Liver (tissue), 9 donors: ENCODE data around the gene MVP. TPM values are rescaled to one million over a fixed set of nuclear protein-coding genes. Genes with fewer than 3 reads are reported as not detected.
"Not testable (repeated sequence)": the region's sequence is repeated elsewhere in the genome, so short reads cannot be mapped to it uniquely, and the experiment has no call there.

Experiments used
- DNase-seq: peaks from one replicate; pipeline ENCODE4 v3.0.0-alpha.2; 2017; ENCODE audit warnings: low spot score
- H3K27ac ChIP-seq, 2 donors: one replicate each; pipeline ENCODE4 v1.7.0; 2013; ENCODE audit warnings: inconsistent platforms in 2 of 2, low read length in 2 of 2, control low read depth in 1 of 2, low read depth in 1 of 2, mild to moderate bottlenecking in 1 of 2
- H3K27me3 ChIP-seq, 4 donors: one replicate each; pipeline versions ENCODE4 v1.6.1 to v1.7.0; 2013; ENCODE audit warnings: low read length in 3 of 4, inconsistent platforms in 1 of 4, mild to moderate bottlenecking in 1 of 4, moderate library complexity in 1 of 4; ENCODE audit not compliant: control insufficient read depth in 4 of 4, insufficient read depth in 4 of 4
- H3K36me3 ChIP-seq, 4 donors: one replicate each; pipeline versions ENCODE4 v1.6.1 to v1.7.0; 2013; ENCODE audit warnings: low read length in 3 of 4, mild to moderate bottlenecking in 3 of 4, low read depth in 1 of 4, moderate library complexity in 1 of 4; ENCODE audit not compliant: control insufficient read depth in 4 of 4, insufficient read depth in 3 of 4
- H3K4me1 ChIP-seq, 4 donors: one replicate each; pipeline versions ENCODE4 v1.6.1 to v1.7.0; 2013; ENCODE audit warnings: low read length in 3 of 4, mild to moderate bottlenecking in 3 of 4, moderate library complexity in 1 of 4; ENCODE audit not compliant: control insufficient read depth in 4 of 4, insufficient read depth in 4 of 4
- H3K4me3 ChIP-seq, 3 donors: one replicate each; pipeline versions ENCODE4 v1.6.1 to v1.7.0; 2013; ENCODE audit warnings: low read length in 3 of 3, control low read depth in 1 of 3, low read depth in 1 of 3, mild to moderate bottlenecking in 1 of 3
- H3K9ac ChIP-seq, 2 donors: one replicate each; pipeline ENCODE4 v1.7.0; 2013; ENCODE audit warnings: low read length in 2 of 2, mild to moderate bottlenecking in 2 of 2, moderate library complexity in 2 of 2, control low read depth in 1 of 2, low read depth in 1 of 2
- H3K9me3 ChIP-seq, 4 donors: one replicate each; pipeline versions ENCODE4 v1.6.1 to v1.7.0; 2013; ENCODE audit warnings: low read length in 3 of 4; ENCODE audit not compliant: control insufficient read depth in 4 of 4
- EGR1 ChIP-seq, 2 donors: IDR thresholded peaks; 2 replicates each; pipeline ENCODE4 v1.6.1; 2016 to 2018; ENCODE audit warnings: antibody characterized with exemption in 2 of 2, low read depth in 2 of 2
- FOXA2 ChIP-seq: IDR thresholded peaks from 2 replicates; pipeline ENCODE4 v1.6.1; 2016; ENCODE audit warnings: antibody characterized with exemption
- NR2F2 ChIP-seq: IDR thresholded peaks from 2 replicates; pipeline ENCODE4 v1.6.1; 2016; ENCODE audit warnings: antibody characterized with exemption
- TAF1 ChIP-seq: conservative IDR thresholded peaks from 2 replicates; pipeline ENCODE4 v1.6.1; 2016; ENCODE audit warnings: antibody characterized with exemption, mild to moderate bottlenecking
- WGBS: extraction: QIAGEN DNeasy Blood & Tissue Kit; methylation state at CpG from one replicate; pipeline ENCODE4 v1.1.7; 2013; 5-methylcytosine and 5-hydroxymethylcytosine counted together
- polyA plus RNA-seq, 2 donors: library from polyadenylated mRNA; stranded (reverse) in 1 of 2; unstranded in 1 of 2; fragments of 200-250 nt in 1 of 2; fragments of >200 nt in 1 of 2; fragmentation: Nextera tagmentation in 1 of 2; extraction: Ambion mirVana in 1 of 2; gene quantifications; one replicate each; pipeline versions ENCODE4 v1.2.1 to v1.2.3, GENCODE V29; 2013 to 2015
- total RNA-seq, 2 donors: library from RNA; depleted of rRNA; stranded (reverse); fragments of >200 nt; gene quantifications; one replicate each; pipeline ENCODE4 v1.2.3, GENCODE V29; 2014
- TF ChIP-seq, protein P1 (sequence below): IDR thresholded peaks from 2 replicates; pipeline ENCODE4 v1.6.1; 2016; ENCODE audit warnings: antibody characterized with exemption
- TF ChIP-seq, protein P2 (sequence below): IDR thresholded peaks from 2 replicates; pipeline ENCODE4 v1.6.1; 2016; ENCODE audit warnings: antibody characterized with exemption, mild to moderate bottlenecking
- TF ChIP-seq, protein P3 (sequence below): fragments of 150-350 bp; IDR thresholded peaks from 2 replicates; pipeline ENCODE4 v1.5.1; 2017; ENCODE audit warnings: improper control_type of control experiment, low read depth, low read length; ENCODE audit not compliant: missing input control
- donor health status: healthy.
- donor health status: healthy.
- donor health status: healthy.
- donor health status: healthy.
- donor health status: healthy.

Gene MVP
- total and polyA plus RNA-seq, 4 donors = 30.7 to 78.4 (median 50.7) TPM

DNA sequence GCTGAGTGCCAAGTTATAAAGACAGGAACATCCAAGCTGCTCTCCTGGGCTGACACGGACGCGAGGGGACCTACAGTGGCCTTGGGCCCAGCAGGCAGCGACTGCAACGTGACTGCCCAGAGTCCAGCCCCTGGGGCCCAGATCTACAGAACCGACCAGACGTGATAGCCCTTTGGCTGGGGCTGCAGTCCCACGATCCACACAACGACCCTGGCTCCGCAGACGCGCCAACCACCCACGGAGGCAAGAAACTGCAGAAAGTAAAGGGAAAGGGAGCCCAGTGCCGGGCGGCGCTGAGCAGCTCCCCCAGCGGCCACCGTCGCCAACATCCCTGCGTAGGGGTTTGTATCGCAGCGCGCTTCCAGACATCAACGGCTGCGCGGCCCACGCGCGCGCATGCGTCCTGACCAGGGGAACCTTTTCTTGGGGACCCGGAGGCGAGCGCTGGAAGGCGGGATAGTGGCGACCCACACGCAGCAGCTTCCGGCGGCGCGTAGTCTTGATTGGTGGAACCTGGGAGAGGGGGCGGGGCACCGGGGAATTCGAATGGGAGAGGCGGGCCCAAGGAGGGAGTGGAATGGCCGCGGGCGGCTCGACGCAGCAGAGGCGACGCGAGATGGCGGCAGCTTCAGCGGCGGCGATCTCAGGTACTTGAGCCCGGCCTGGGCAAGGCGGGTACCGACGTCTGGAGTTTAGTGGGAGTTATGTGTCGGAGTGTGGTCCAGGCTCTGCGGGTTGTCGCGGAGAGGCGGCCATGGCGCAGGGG lies 29.9 kb upstream of the MVP start, which contains the start of gene KIF22 (continued):
- TF ChIP-seq, protein P1, sequence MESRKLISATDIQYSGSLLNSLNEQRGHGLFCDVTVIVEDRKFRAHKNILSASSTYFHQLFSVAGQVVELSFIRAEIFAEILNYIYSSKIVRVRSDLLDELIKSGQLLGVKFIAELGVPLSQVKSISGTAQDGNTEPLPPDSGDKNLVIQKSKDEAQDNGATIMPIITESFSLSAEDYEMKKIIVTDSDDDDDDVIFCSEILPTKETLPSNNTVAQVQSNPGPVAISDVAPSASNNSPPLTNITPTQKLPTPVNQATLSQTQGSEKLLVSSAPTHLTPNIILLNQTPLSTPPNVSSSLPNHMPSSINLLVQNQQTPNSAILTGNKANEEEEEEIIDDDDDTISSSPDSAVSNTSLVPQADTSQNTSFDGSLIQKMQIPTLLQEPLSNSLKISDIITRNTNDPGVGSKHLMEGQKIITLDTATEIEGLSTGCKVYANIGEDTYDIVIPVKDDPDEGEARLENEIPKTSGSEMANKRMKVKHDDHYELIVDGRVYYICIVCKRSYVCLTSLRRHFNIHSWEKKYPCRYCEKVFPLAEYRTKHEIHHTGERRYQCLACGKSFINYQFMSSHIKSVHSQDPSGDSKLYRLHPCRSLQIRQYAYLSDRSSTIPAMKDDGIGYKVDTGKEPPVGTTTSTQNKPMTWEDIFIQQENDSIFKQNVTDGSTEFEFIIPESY = peak; percentile 71

DNA sequence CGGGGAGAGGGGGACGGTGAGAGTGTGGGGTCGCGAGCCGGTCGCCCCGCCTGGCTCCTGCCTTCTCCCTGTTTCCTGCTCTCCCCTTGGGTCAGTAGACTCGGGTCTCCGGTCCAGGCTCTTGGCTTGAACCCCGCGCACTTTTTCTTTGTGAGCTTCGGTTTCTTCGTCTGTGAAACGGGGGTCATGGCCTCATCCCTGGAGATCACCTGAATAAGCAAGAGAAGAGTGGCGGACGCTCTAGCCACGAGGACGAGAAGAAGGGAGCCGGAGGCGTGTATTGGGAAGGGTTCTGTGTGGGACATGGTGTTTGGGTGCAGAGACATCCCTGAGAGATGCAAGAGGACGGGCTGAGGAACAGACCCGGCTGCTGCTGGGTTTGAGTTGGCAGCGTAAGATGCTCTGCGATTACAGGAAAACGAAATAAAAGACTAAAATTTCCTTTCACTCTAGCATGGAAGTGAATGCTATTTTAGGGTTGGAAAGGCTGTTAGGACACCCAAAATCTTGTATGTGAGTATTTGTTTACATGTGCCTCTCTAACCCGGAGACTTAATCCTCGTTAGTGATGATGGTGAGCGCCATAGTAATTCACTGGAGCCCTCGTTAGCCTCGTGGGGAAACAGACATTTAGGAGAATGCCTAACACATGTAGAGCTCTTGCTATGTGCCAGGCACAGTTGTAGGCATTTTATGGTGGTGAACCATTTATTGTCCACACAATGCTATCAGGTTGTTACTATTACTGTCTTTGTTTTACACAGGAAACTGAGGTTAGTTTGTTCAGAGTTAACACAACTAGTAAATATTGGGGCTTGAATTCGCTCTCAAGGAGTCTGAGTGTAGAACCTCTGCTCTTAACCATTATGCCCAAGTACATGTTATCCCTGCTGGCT lies 29.1 kb upstream of the MVP start:
- H3K9ac ChIP-seq = peak overlapping the region in 1 of 2 donors; percentile 39
- TF ChIP-seq EGR1 (IDR thresholded peaks at IDR 0.05; ENCODE audit: low read depth in 2 of 2) (no peak), NR2F2 (no peak), FOXA2 (no peak), TAF1 (no peak)
- no peaks in the 10 kb centered on the region for H3K27me3 ChIP-seq
- H3K4me1 ChIP-seq = peaks cover 3 to 22% (median 12%) of the 10 kb centered on the region in 4 donors
- H3K4me3 ChIP-seq = peak overlapping the region; percentile 68 to 91 (median 74)
- no peak for DNase-seq
- 3% methylated on average over 31 of the region's 31 CpGs for WGBS
- no peaks in the 10 kb centered on the region for H3K36me3 ChIP-seq
- no peaks in the 10 kb centered on the region for H3K9me3 ChIP-seq
- H3K27ac ChIP-seq = no peak overlapping the region

DNA sequence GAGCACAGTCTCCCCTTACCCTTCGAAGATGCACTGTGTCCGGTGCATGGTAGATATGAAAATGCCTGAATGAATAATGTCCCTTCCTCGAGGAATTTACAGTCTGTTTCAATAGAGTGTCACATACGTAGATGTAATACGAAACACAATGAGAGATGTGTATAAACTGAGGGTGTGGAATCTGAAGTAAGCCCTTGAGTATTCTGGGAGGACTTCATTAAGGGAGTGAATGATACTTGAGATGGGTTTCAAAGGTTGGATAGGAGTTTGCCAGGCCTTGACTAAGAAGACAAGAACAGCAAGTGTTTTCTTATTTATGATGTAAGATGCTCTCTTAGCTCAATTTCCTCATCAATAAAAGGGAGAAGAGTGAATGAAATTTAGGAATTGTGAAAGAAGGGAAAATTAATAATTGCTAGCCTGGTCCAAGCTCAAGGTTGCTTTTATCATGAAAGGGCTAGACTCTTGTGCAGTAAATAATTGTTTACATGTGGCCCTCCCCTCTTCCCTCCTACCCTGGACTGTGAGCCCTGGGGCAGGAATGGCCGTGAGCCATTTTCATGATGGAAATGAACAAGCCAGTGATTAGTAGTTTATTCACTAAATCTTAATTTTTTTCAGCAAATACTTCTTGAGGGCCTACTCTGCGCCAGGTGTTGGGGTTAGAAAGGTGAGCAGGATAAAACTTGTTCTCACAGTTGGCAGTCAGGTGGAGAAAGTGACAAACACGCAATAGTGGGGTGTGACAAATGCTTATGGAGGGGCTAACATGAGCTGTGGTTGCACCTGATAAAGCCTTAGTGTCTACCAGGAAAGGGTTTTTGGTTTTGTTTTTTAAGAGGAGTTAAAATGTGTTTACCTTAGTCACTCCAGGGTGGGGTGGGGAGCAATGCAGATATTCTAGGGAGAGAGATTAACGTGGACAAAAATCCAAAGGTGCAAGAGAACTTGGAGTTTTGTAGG lies 28.1 kb upstream of the MVP start:
- DNase-seq = no peak
- H3K27me3 ChIP-seq = no peaks in the 10 kb centered on the region
- H3K9ac ChIP-seq = no peak overlapping the region
- TF ChIP-seq, protein P2, sequence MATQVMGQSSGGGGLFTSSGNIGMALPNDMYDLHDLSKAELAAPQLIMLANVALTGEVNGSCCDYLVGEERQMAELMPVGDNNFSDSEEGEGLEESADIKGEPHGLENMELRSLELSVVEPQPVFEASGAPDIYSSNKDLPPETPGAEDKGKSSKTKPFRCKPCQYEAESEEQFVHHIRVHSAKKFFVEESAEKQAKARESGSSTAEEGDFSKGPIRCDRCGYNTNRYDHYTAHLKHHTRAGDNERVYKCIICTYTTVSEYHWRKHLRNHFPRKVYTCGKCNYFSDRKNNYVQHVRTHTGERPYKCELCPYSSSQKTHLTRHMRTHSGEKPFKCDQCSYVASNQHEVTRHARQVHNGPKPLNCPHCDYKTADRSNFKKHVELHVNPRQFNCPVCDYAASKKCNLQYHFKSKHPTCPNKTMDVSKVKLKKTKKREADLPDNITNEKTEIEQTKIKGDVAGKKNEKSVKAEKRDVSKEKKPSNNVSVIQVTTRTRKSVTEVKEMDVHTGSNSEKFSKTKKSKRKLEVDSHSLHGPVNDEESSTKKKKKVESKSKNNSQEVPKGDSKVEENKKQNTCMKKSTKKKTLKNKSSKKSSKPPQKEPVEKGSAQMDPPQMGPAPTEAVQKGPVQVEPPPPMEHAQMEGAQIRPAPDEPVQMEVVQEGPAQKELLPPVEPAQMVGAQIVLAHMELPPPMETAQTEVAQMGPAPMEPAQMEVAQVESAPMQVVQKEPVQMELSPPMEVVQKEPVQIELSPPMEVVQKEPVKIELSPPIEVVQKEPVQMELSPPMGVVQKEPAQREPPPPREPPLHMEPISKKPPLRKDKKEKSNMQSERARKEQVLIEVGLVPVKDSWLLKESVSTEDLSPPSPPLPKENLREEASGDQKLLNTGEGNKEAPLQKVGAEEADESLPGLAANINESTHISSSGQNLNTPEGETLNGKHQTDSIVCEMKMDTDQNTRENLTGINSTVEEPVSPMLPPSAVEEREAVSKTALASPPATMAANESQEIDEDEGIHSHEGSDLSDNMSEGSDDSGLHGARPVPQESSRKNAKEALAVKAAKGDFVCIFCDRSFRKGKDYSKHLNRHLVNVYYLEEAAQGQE = no peak
- TF ChIP-seq, protein P3, sequence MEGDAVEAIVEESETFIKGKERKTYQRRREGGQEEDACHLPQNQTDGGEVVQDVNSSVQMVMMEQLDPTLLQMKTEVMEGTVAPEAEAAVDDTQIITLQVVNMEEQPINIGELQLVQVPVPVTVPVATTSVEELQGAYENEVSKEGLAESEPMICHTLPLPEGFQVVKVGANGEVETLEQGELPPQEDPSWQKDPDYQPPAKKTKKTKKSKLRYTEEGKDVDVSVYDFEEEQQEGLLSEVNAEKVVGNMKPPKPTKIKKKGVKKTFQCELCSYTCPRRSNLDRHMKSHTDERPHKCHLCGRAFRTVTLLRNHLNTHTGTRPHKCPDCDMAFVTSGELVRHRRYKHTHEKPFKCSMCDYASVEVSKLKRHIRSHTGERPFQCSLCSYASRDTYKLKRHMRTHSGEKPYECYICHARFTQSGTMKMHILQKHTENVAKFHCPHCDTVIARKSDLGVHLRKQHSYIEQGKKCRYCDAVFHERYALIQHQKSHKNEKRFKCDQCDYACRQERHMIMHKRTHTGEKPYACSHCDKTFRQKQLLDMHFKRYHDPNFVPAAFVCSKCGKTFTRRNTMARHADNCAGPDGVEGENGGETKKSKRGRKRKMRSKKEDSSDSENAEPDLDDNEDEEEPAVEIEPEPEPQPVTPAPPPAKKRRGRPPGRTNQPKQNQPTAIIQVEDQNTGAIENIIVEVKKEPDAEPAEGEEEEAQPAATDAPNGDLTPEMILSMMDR = no peak
- no peak for TF ChIP-seq NR2F2
- no peak overlapping the region for H3K27ac ChIP-seq
- H3K9me3 ChIP-seq = no peaks in the 10 kb centered on the region
- H3K4me3 ChIP-seq = no peak overlapping the region
- H3K36me3 ChIP-seq = peaks cover 0 to 4% (median 0%) of the 10 kb centered on the region in 4 donors
- WGBS = 84% methylated on average over 9 of the region's 9 CpGs
- H3K4me1 ChIP-seq = peaks cover 3 to 22% (median 12%) of the 10 kb centered on the region in 4 donors

DNA sequence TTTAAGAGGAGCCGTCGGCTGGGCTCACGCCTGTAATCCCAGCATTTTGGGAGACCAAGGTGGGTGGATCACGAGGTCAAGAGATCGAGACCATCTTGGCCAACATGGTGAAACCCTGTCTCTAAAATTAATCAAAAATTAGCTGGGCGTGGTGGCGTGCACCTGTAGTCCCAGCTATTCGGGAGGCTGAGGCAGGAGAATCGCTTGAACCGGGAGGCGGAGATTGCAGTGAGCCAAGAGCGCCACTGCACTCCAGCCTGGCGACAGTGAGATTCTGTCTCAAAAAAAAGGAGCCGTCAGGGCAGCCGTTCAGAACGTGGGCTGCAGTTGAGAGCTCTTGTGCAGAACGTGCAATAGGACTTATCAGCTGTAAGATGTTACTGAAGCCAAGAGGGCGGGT lies 27.1 kb upstream of the MVP start:
- not testable (repeated sequence) for H3K27me3 ChIP-seq, H3K27ac ChIP-seq, H3K9ac ChIP-seq, H3K9me3 ChIP-seq, DNase-seq, H3K36me3 ChIP-seq, H3K4me3 ChIP-seq
- WGBS = 96% methylated on average over 18 of the region's 18 CpGs
- peaks cover 3 to 22% (median 12%) of the 10 kb centered on the region in 4 donors for H3K4me1 ChIP-seq
